Endothelial cell (in vitro differentiated cells): ENCODE results near the gene CDC42BPA. TPM values are rescaled to one million over a fixed set of nuclear protein-coding genes. Genes with fewer than 3 reads are reported as not detected.

Source experiments
- DNase-seq: peaks from one replicate; pipeline ENCODE4 v3.0.0; 2021; ENCODE audit warnings: low spot score
- H3K27ac Mint-ChIP-seq: one replicate; pipeline ENCODE4 v1.8.0; 2021; ENCODE audit warnings: mixed read lengths, inconsistent platforms; ENCODE audit not compliant: unreplicated experiment
- H3K27me3 Mint-ChIP-seq: one replicate; pipeline ENCODE4 v1.8.0; 2021; ENCODE audit warnings: mild to moderate bottlenecking, moderate library complexity, mixed read lengths, inconsistent platforms; ENCODE audit not compliant: unreplicated experiment
- H3K36me3 Mint-ChIP-seq: one replicate; pipeline ENCODE4 v1.8.0; 2021; ENCODE audit warnings: mild to moderate bottlenecking, low read depth, mixed read lengths, inconsistent platforms; ENCODE audit not compliant: unreplicated experiment
- H3K4me1 Mint-ChIP-seq: one replicate; pipeline ENCODE4 v1.8.0; 2021; ENCODE audit warnings: mild to moderate bottlenecking, mixed read lengths, inconsistent platforms; ENCODE audit not compliant: unreplicated experiment
- H3K4me3 Mint-ChIP-seq: one replicate; pipeline ENCODE4 v1.8.0; 2021; ENCODE audit warnings: mild to moderate bottlenecking, mixed read lengths, inconsistent platforms; ENCODE audit not compliant: unreplicated experiment
- H3K9me3 Mint-ChIP-seq: one replicate; pipeline ENCODE4 v1.8.0; 2021; ENCODE audit warnings: mixed read lengths, inconsistent platforms; ENCODE audit not compliant: unreplicated experiment
- total RNA-seq: library from RNA; stranded (reverse); fragmentation: NEBNext Ultra II Directional; extraction: Animal tissue kit (Norgen Biotek cat#: 25700); gene quantifications from one replicate; pipeline ENCODE4 v1.2.1, GENCODE V29; 2021; ENCODE audit not compliant: unreplicated experiment
- TF ChIP-seq, protein P1 (sequence below): fragments of 200-600 bp; sonication (generic); IDR thresholded peaks from one replicate; pipeline ENCODE4 v1.5.0; 2021; ENCODE audit warnings: antibody characterized with exemption; ENCODE audit not compliant: unreplicated experiment

CDC42BPA gene
- total RNA-seq, 1 donor from 2014 or later, result 41.4 TPM

DNA sequence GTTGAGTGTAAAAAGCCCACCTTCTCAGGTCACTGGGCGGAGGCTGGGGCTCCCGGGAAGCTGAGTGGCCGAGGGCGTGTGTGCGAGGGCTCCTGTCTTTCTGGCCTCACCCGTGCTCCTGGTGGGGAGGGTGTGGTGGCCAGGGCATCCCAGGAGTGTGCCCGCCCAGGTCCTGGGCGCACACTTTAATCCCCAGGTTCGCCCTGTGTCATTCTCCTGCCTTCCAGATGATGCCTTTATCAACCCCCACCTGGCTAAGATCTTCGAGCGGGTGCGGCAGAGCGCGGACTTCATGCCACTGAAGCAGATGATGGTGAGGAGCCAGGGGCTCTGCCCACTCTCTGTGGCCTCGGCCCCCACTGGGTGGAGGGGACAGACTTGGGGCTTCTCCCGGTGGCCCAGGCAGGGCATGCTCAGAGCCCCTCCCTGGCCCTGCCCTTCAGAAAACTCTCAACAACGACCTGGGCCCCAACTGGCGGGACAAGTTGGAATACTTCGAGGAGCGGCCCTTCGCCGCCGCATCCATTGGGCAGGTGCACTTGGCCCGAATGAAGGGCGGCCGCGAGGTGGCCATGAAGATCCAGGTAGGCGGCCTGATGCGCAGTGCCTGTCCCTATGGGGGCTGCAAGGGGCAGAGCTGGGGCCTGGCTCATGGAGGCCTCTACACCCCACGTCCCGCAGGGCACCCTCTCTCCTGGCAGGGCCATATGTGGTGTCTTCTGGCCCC, 335.7 kb downstream of the CDC42BPA start:
- Mint-ChIP-seq H3K27me3 (peaks cover 4% of the 10 kb centered on the region), H3K4me1 (peaks cover 5% of the 10 kb centered on the region), H3K36me3 (peaks cover 15% of the 10 kb centered on the region), H3K9me3 (no peaks in the 10 kb centered on the region), H3K4me3 (no peak overlapping the region), H3K27ac (no peak overlapping the region)
- DNase-seq, result no peak
- TF ChIP-seq, protein P1, sequence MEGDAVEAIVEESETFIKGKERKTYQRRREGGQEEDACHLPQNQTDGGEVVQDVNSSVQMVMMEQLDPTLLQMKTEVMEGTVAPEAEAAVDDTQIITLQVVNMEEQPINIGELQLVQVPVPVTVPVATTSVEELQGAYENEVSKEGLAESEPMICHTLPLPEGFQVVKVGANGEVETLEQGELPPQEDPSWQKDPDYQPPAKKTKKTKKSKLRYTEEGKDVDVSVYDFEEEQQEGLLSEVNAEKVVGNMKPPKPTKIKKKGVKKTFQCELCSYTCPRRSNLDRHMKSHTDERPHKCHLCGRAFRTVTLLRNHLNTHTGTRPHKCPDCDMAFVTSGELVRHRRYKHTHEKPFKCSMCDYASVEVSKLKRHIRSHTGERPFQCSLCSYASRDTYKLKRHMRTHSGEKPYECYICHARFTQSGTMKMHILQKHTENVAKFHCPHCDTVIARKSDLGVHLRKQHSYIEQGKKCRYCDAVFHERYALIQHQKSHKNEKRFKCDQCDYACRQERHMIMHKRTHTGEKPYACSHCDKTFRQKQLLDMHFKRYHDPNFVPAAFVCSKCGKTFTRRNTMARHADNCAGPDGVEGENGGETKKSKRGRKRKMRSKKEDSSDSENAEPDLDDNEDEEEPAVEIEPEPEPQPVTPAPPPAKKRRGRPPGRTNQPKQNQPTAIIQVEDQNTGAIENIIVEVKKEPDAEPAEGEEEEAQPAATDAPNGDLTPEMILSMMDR, result no peak

DNA sequence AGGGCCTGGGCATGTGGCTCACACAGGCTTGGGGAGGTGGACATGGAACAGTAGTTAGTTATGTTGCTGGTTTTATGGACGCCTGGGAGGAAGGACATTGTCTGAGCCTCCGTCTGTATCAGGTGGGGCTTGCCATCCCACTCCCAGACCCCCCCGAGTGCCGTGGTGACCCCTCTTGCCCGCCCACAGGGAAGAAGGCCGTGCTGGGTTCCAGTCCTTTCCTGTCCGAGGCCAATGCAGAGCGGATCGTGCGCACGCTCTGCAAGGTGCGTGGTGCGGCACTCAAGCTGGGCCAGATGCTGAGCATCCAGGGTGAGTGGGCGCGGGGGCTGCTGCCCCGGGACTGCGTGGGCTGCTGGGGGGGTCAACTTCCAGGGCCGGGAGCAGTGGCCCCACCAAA, 336.5 kb downstream of the CDC42BPA start:
- DNase-seq, result no peak
- TF ChIP-seq, protein P1, result no peak
- Mint-ChIP-seq H3K9me3 (no peaks in the 10 kb centered on the region), H3K4me1 (peaks cover 1% of the 10 kb centered on the region), H3K36me3 (peaks cover 10% of the 10 kb centered on the region), H3K27ac (no peak overlapping the region), H3K27me3 (peaks cover 4% of the 10 kb centered on the region), H3K4me3 (no peak overlapping the region)

DNA sequence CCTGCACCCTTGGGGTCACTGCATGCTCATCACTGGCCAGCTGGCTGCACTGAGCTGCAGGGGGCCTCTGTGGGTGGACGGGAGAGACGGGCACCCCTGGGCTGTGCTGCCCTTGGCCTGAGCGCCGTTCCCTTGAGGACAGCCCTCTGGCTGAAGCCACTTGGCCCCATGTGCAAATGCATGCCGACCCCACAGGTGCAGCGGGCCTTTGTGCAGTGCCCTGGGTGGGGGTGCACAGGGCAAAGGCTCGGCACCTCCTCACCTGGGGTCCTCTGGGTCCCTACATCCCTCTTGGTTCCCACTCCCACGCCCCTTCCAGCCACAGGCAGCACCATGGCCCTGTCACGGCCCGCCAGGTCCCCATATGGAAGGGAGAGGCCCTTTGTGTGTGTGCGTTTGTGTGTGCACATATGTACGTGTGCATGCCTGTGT, 336.9 kb downstream of the CDC42BPA start:
- H3K9me3 Mint-ChIP-seq, result no peaks in the 10 kb centered on the region
- H3K36me3 Mint-ChIP-seq, result peaks cover 6% of the 10 kb centered on the region

DNA sequence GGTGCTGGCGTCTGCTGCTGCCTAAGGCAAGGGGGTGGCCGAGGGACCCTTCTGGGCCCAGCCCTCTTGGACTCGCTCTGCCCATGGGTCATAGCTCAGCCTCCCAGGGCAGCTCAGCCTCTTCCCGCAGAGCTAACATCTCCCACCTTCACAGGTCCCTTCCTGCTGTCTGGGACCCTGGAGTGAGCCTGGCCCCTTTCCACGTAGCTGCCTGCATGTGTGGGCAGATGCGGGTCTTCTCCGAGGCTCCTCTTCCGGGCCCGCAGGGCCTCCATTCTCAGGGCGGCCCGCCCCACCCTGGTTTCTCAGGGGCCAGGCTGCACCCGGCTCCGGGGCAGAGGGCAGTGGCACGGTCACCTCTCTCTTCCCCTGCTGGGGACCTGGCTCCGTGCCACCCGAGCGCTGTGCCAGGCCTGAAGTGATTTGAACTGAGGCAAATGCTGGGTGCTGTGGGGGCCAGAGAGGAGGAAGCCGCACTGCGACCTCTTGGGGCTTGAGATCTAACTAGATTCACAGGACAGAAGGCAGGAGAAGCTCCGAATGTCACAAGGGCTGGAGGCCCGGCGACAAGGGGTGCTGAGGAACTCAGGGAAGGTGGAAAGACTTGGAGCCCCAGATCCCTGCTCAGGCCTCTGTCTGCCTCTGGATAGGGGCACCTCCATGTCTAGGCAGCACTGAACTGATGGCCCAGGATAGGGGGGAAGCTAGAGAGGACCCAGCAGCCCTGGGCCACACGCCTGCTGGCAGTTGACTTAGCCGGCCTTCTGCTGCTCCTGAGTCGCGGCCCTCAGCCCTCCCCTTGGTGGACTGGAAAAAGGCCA, 337.5 kb downstream of the CDC42BPA start:
- peaks cover 4% of the 10 kb centered on the region for H3K27me3 Mint-ChIP-seq
- H3K4me1 Mint-ChIP-seq, result no peaks in the 10 kb centered on the region
- peaks cover under 1% of the 10 kb centered on the region for H3K36me3 Mint-ChIP-seq
- no peak overlapping the region for H3K4me3 Mint-ChIP-seq
- no peak for DNase-seq
- TF ChIP-seq, protein P1, result no peak
- no peaks in the 10 kb centered on the region for H3K9me3 Mint-ChIP-seq
- H3K27ac Mint-ChIP-seq, result no peak overlapping the region

More for the DNA sequence above, 336.9 kb downstream of the CDC42BPA start:
- H3K4me1 Mint-ChIP-seq, result no peaks in the 10 kb centered on the region
- no peak for DNase-seq
- no peak overlapping the region for H3K4me3 Mint-ChIP-seq
- H3K27ac Mint-ChIP-seq, result no peak overlapping the region
- TF ChIP-seq, protein P1, result no peak
- peaks cover 4% of the 10 kb centered on the region for H3K27me3 Mint-ChIP-seq
